GM23338 (cell line): ENCODE results near the gene TMEFF1. TPM values are rescaled to one million over a fixed set of nuclear protein-coding genes. Genes with fewer than 3 reads are reported as not detected.

Source experiments
- ATAC-seq: fragments of 200-7000 bp; cut with Tn5 transposase; 3 replicates; pipeline ENCODE4 v1.9.1; 2020
- DNase-seq: peaks from one replicate; pipeline ENCODE4 v3.0.0-alpha.2; 2015; ENCODE audit warnings: low spot score
- H2AFZ ChIP-seq: fragments of 200-600 bp; sonication (generic); 2 replicates; pipeline ENCODE4 v1.8.0; 2016; ENCODE audit warnings: antibody characterized with exemption, mild to moderate bottlenecking, moderate library complexity
- H3F3A ChIP-seq: fragments of 200-600 bp; sonication (generic); replicated peaks from 2 replicates; pipeline ENCODE4 v1.8.0; 2017; ENCODE audit warnings: antibody characterized with exemption, mixed run types, low read depth
- H3K27ac ChIP-seq: fragments of 200-600 bp; sonication (generic); 2 replicates; pipeline ENCODE4 v1.6.1; 2016; ENCODE audit warnings: low read depth
- H3K27me3 ChIP-seq: fragments of 200-600 bp; sonication (generic); 2 replicates; pipeline ENCODE4 v1.8.0; 2016; ENCODE audit warnings: mild to moderate bottlenecking, mixed run types, moderate library complexity; ENCODE audit not compliant: insufficient read depth
- H3K36me3 ChIP-seq: fragments of 200-600 bp; sonication (generic); 2 replicates; pipeline ENCODE4 v1.8.0; 2016; ENCODE audit warnings: mild to moderate bottlenecking; ENCODE audit not compliant: insufficient read depth
- H3K4me1 ChIP-seq: fragments of 200-600 bp; sonication (generic); 2 replicates; pipeline ENCODE4 v1.8.0; 2016; ENCODE audit warnings: mild to moderate bottlenecking, moderate library complexity; ENCODE audit not compliant: insufficient read depth
- H3K4me2 ChIP-seq: fragments of 200-600 bp; sonication (generic); 2 replicates; pipeline ENCODE4 v1.7.1; 2017; ENCODE audit warnings: mixed run types
- H3K4me3 ChIP-seq: fragments of 200-600 bp; sonication (generic); 2 replicates; pipeline ENCODE4 v1.6.1; 2016; ENCODE audit warnings: mixed run types
- H3K79me2 ChIP-seq: fragments of 200-600 bp; sonication (generic); replicated peaks from 2 replicates; pipeline ENCODE4 v1.8.0; 2017; ENCODE audit warnings: mild to moderate bottlenecking; ENCODE audit not compliant: insufficient read depth
- H3K9me2 ChIP-seq: fragments of 200-600 bp; sonication (generic); 2 replicates; pipeline ENCODE4 v1.8.0; 2017; ENCODE audit not compliant: insufficient read depth
- H4K20me1 ChIP-seq: fragments of 200-600 bp; sonication (generic); replicated peaks from 2 replicates; pipeline ENCODE4 v1.8.0; 2017; ENCODE audit warnings: mild to moderate bottlenecking; ENCODE audit not compliant: insufficient read depth
- H3K27ac Mint-ChIP-seq: 2 replicates; pipeline ENCODE4 v1.8.0; 2020; ENCODE audit warnings: inconsistent platforms, mild to moderate bottlenecking, moderate library complexity, mixed read lengths
- H3K27me3 Mint-ChIP-seq: 3 replicates; pipeline ENCODE4 v1.8.0; 2022; ENCODE audit warnings: low read depth, mild to moderate bottlenecking, moderate library complexity, mixed read lengths, inconsistent platforms; ENCODE audit not compliant: insufficient read depth, poor library complexity
- H3K36me3 Mint-ChIP-seq: 3 replicates; pipeline ENCODE4 v1.8.0; 2021; ENCODE audit warnings: low read depth, mild to moderate bottlenecking, inconsistent platforms, moderate library complexity, mixed read lengths
- H3K4me1 Mint-ChIP-seq: 3 replicates; pipeline ENCODE4 v1.8.0; 2020; ENCODE audit warnings: mild to moderate bottlenecking, inconsistent platforms, mixed read lengths
- H3K4me3 Mint-ChIP-seq: 3 replicates; pipeline ENCODE4 v1.8.0; 2021; ENCODE audit warnings: moderate library complexity, mild to moderate bottlenecking, inconsistent platforms, mixed read lengths
- H3K9me3 Mint-ChIP-seq: 3 replicates; pipeline ENCODE4 v1.8.0; 2020; ENCODE audit warnings: moderate library complexity, mild to moderate bottlenecking, inconsistent platforms, mixed read lengths
- CREB1 ChIP-seq: fragments of 250-450 bp; sonication (Bioruptor Pico); IDR thresholded peaks from 2 replicates; pipeline ENCODE4 v1.5.0; 2020; ENCODE audit warnings: low read depth, mild to moderate bottlenecking, moderate library complexity
- EZH2 ChIP-seq: fragments of 200-600 bp; sonication (generic); IDR thresholded peaks from one replicate; pipeline ENCODE4 v1.8.0; 2017; ENCODE audit warnings: antibody characterized with exemption, mild to moderate bottlenecking, low read depth; ENCODE audit not compliant: unreplicated experiment
- EZH2phosphoT487 ChIP-seq: fragments of 200-600 bp; sonication (generic); IDR thresholded peaks from one replicate; pipeline ENCODE4 v1.8.1; 2018; ENCODE audit warnings: antibody characterized with exemption; ENCODE audit not compliant: unreplicated experiment
- JUNB ChIP-seq: IDR thresholded peaks from one replicate; pipeline ENCODE4 v1.6.1; 2016; ENCODE audit warnings: antibody characterized with exemption; ENCODE audit not compliant: unreplicated experiment
- NANOG ChIP-seq: IDR thresholded peaks from 2 replicates; pipeline ENCODE4 v1.6.1; 2016; ENCODE audit warnings: antibody characterized with exemption, borderline replicate concordance
- POLR2AphosphoS5 ChIP-seq: IDR thresholded peaks from 2 replicates; pipeline ENCODE4 v1.6.1; 2016; ENCODE audit warnings: antibody characterized with exemption, low read depth
- STAT1 ChIP-seq: IDR thresholded peaks from one replicate; pipeline ENCODE4 v1.6.1; 2016; ENCODE audit warnings: antibody characterized with exemption; ENCODE audit not compliant: unreplicated experiment
- ZNF114 ChIP-seq: fragments of 250-450 bp; sonication (Bioruptor Pico); IDR thresholded peaks from 2 replicates; pipeline ENCODE4 v1.5.0; 2020; ENCODE audit warnings: mild to moderate bottlenecking, moderate library complexity
- ZNF331 ChIP-seq: fragments of 250-450 bp; sonication (Bioruptor Pico); IDR thresholded peaks from 2 replicates; pipeline ENCODE4 v1.5.0; 2020; ENCODE audit warnings: low read depth, mild to moderate bottlenecking, moderate library complexity
- polyA plus RNA-seq: library from polyadenylated mRNA; unstranded; fragments of >200 nt; fragmentation: Nextera tagmentation; extraction: Ambion mirVana; gene quantifications from 2 replicates; pipeline ENCODE4 v1.2.1, GENCODE V29; 2016
- total RNA-seq: library from RNA; depleted of rRNA; stranded (reverse); fragments of >200 nt; shearing (Covaris generic); gene quantifications from 2 replicates; pipeline ENCODE4 v1.2.3, GENCODE V29; 2014
- TF ChIP-seq, protein P1 (sequence below): IDR thresholded peaks from 2 replicates; pipeline ENCODE4 v1.6.1; 2016; ENCODE audit warnings: antibody characterized with exemption
- TF ChIP-seq, protein P2 (sequence below): IDR thresholded peaks from one replicate; pipeline ENCODE4 v1.6.1; 2018; ENCODE audit warnings: antibody characterized with exemption; ENCODE audit not compliant: unreplicated experiment
- TF ChIP-seq, protein P3 (sequence below), 2 experiments: fragments of 200-600 bp in 1 of 2; sonication (generic) in 1 of 2; conservative IDR thresholded peaks; 2 replicates each; pipeline versions ENCODE4 v1.5.1 to v1.6.1; 2016 to 2017; ENCODE audit warnings: antibody characterized with exemption in 2 of 2, low read depth in 2 of 2, mild to moderate bottlenecking in 2 of 2, moderate library complexity in 1 of 2
- TF ChIP-seq, protein P4 (sequence below): fragments of 250-450 bp; sonication (Bioruptor Pico); IDR thresholded peaks from 2 replicates; pipeline ENCODE4 v1.5.0; 2020; ENCODE audit warnings: mild to moderate bottlenecking, moderate library complexity

TMEFF1 gene
- total and polyA plus RNA-seq, 2 experiments from 2014 or later, result 6.6 to 85.2 TPM

DNA sequence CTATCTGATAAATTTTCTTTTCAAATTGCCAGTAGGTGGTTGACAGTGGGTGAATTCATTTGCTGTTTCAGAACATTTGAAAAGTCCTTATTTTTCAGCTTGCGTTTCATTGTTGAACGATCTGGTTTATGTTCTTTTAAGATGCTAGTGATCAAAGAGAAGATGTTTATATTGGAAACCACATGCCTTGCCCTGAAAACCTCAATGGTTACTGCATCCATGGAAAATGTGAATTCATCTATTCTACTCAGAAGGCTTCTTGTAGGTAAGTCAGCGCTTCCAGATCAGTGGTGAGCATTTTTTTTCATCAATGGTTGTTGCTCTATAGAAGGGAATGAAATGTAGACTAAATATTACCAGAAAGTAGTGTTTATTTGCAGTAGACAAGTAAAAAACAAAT lies 88.3 kb downstream of the TMEFF1 start:
- Histone ChIP-seq H3K4me3 (no peak overlapping the region), H3K9me2 (no peaks in the 10 kb centered on the region), H3K4me2 (no peak overlapping the region), H3F3A (0 out of 2 replicates have a peak, but pooled peaks cover 3% of the 10 kb centered on the region), H4K20me1 (peaks cover 15% of the 10 kb centered on the region; the same call in 1 of the 2 replicates), H3K4me1 (no peaks in the 10 kb centered on the region), H3K27ac (no peak overlapping the region), H2AFZ (no peak overlapping the region), H3K79me2 (no peaks in the 10 kb centered on the region), H3K36me3 (peaks cover 11% of the 10 kb centered on the region; the same call in 1 of the 2 replicates), H3K27me3 (no peaks in the 10 kb centered on the region)
- no peak for DNase-seq
- peaks cover 15% of the 10 kb centered on the region for H3K36me3 Mint-ChIP-seq
- H3K4me1 Mint-ChIP-seq, result no peaks in the 10 kb centered on the region
- no peak overlapping the region for H3K4me3 Mint-ChIP-seq
- ATAC-seq, result no peak
- TF ChIP-seq ZNF331, result no peak
- TF ChIP-seq, protein P1, sequence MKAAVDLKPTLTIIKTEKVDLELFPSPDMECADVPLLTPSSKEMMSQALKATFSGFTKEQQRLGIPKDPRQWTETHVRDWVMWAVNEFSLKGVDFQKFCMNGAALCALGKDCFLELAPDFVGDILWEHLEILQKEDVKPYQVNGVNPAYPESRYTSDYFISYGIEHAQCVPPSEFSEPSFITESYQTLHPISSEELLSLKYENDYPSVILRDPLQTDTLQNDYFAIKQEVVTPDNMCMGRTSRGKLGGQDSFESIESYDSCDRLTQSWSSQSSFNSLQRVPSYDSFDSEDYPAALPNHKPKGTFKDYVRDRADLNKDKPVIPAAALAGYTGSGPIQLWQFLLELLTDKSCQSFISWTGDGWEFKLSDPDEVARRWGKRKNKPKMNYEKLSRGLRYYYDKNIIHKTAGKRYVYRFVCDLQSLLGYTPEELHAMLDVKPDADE, result no peak
- TF ChIP-seq JUNB, result no peak
- no peak for TF ChIP-seq EZH2
- no peak for TF ChIP-seq POLR2AphosphoS5
- no peak for TF ChIP-seq EZH2phosphoT487
- TF ChIP-seq STAT1, result no peak
- TF ChIP-seq, protein P2, sequence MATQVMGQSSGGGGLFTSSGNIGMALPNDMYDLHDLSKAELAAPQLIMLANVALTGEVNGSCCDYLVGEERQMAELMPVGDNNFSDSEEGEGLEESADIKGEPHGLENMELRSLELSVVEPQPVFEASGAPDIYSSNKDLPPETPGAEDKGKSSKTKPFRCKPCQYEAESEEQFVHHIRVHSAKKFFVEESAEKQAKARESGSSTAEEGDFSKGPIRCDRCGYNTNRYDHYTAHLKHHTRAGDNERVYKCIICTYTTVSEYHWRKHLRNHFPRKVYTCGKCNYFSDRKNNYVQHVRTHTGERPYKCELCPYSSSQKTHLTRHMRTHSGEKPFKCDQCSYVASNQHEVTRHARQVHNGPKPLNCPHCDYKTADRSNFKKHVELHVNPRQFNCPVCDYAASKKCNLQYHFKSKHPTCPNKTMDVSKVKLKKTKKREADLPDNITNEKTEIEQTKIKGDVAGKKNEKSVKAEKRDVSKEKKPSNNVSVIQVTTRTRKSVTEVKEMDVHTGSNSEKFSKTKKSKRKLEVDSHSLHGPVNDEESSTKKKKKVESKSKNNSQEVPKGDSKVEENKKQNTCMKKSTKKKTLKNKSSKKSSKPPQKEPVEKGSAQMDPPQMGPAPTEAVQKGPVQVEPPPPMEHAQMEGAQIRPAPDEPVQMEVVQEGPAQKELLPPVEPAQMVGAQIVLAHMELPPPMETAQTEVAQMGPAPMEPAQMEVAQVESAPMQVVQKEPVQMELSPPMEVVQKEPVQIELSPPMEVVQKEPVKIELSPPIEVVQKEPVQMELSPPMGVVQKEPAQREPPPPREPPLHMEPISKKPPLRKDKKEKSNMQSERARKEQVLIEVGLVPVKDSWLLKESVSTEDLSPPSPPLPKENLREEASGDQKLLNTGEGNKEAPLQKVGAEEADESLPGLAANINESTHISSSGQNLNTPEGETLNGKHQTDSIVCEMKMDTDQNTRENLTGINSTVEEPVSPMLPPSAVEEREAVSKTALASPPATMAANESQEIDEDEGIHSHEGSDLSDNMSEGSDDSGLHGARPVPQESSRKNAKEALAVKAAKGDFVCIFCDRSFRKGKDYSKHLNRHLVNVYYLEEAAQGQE, result no peak
- TF ChIP-seq CREB1 (CRISPR knock-in tag), result no peak
- no peak for TF ChIP-seq ZNF114 (CRISPR knock-in tag)
- TF ChIP-seq, protein P3, sequence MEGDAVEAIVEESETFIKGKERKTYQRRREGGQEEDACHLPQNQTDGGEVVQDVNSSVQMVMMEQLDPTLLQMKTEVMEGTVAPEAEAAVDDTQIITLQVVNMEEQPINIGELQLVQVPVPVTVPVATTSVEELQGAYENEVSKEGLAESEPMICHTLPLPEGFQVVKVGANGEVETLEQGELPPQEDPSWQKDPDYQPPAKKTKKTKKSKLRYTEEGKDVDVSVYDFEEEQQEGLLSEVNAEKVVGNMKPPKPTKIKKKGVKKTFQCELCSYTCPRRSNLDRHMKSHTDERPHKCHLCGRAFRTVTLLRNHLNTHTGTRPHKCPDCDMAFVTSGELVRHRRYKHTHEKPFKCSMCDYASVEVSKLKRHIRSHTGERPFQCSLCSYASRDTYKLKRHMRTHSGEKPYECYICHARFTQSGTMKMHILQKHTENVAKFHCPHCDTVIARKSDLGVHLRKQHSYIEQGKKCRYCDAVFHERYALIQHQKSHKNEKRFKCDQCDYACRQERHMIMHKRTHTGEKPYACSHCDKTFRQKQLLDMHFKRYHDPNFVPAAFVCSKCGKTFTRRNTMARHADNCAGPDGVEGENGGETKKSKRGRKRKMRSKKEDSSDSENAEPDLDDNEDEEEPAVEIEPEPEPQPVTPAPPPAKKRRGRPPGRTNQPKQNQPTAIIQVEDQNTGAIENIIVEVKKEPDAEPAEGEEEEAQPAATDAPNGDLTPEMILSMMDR (conservative IDR thresholded peaks at IDR 0.05; ENCODE audit: low read depth in 2 of 2), result no peak
- TF ChIP-seq, protein P4, sequence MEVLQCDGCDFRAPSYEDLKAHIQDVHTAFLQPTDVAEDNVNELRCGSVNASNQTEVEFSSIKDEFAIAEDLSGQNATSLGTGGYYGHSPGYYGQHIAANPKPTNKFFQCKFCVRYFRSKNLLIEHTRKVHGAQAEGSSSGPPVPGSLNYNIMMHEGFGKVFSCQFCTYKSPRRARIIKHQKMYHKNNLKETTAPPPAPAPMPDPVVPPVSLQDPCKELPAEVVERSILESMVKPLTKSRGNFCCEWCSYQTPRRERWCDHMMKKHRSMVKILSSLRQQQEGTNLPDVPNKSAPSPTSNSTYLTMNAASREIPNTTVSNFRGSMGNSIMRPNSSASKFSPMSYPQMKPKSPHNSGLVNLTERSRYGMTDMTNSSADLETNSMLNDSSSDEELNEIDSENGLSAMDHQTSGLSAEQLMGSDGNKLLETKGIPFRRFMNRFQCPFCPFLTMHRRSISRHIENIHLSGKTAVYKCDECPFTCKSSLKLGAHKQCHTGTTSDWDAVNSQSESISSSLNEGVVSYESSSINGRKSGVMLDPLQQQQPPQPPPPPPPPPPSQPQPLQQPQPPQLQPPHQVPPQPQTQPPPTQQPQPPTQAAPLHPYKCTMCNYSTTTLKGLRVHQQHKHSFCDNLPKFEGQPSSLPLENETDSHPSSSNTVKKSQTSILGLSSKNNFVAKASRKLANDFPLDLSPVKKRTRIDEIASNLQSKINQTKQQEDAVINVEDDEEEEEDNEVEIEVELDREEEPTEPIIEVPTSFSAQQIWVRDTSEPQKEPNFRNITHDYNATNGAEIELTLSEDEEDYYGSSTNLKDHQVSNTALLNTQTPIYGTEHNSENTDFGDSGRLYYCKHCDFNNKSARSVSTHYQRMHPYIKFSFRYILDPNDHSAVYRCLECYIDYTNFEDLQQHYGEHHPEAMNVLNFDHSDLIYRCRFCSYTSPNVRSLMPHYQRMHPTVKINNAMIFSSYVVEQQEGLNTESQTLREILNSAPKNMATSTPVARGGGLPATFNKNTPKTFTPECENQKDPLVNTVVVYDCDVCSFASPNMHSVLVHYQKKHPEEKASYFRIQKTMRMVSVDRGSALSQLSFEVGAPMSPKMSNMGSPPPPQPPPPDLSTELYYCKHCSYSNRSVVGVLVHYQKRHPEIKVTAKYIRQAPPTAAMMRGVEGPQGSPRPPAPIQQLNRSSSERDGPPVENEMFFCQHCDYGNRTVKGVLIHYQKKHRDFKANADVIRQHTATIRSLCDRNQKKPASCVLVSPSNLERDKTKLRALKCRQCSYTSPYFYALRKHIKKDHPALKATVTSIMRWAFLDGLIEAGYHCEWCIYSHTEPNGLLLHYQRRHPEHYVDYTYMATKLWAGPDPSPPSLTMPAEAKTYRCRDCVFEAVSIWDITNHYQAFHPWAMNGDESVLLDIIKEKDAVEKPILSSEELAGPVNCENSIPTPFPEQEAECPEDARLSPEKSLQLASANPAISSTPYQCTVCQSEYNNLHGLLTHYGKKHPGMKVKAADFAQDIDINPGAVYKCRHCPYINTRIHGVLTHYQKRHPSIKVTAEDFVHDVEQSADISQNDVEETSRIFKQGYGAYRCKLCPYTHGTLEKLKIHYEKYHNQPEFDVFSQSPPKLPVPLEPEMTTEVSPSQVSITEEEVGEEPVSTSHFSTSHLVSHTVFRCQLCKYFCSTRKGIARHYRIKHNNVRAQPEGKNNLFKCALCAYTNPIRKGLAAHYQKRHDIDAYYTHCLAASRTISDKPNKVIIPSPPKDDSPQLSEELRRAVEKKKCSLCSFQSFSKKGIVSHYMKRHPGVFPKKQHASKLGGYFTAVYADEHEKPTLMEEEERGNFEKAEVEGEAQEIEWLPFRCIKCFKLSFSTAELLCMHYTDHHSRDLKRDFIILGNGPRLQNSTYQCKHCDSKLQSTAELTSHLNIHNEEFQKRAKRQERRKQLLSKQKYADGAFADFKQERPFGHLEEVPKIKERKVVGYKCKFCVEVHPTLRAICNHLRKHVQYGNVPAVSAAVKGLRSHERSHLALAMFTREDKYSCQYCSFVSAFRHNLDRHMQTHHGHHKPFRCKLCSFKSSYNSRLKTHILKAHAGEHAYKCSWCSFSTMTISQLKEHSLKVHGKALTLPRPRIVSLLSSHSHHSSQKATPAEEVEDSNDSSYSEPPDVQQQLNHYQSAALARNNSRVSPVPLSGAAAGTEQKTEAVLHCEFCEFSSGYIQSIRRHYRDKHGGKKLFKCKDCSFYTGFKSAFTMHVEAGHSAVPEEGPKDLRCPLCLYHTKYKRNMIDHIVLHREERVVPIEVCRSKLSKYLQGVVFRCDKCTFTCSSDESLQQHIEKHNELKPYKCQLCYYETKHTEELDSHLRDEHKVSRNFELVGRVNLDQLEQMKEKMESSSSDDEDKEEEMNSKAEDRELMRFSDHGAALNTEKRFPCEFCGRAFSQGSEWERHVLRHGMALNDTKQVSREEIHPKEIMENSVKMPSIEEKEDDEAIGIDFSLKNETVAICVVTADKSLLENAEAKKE, result no peak
- TF ChIP-seq NANOG, result no peak
- no peaks in the 10 kb centered on the region for H3K27me3 Mint-ChIP-seq
- no peaks in the 10 kb centered on the region for H3K9me3 Mint-ChIP-seq
- no peak overlapping the region for H3K27ac Mint-ChIP-seq
